SIG-M5 treated with dmso at 0.1 percent for 504 hours (cell line): ENCODE measurements around the gene ERC2.

Experiments
- DNase-seq: peaks from one replicate; lab custom pipeline; 2025; ENCODE audit not compliant: unreplicated experiment; lab: John Stamatoyannopoulos, UW

ERC2 gene

GRCh38 chr3:56126632-56127031 is 341.6 kb downstream of the ERC2 start:
- no peak for DNase-seq

GRCh38 chr3:56125358-56126005 is 342.8 kb downstream of the ERC2 start:
- peak; percentile 15 for DNase-seq

DNA sequence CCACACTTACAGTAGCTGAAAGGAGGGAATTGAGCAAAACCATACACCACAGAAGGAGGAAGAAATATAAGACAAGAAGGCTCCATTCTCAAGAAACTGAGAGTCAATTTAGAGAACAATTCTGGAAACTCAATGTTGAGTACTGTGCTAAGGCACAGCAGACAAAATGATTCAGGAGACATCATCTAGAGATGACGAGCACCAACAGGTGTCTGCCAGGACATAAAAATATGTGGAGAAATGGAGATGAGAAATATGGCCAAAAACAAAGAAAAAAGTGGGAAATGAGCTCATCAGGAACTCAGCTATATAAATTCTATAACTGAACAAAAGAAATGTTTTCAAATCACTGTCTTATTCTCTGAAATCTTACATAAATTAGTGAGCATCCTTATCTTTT is 343.7 kb downstream of the ERC2 start:
- no peak for DNase-seq

GRCh38 chr3:56123487-56123886 is 344.8 kb downstream of the ERC2 start:
- DNase-seq: no peak

DNA sequence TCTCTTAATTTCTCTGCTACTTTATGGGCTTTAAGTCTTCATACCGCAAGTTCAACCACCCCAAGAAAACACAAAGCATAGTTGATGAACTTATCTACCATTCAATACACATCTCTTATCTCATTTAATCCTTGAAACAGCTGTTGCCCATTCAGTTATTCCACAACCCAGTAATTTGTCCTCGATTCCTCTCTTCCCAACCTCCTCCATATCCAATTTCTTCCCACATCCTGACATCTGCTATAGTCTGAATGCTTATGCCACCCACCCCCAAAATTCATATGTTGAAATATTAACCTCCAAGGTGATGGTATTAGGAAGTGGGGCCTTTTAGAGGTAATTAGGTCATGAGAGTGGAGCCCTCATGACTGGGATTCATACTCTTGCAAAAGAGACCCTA is 345.4 kb downstream of the ERC2 start:
- DNase-seq: no peak

DNA sequence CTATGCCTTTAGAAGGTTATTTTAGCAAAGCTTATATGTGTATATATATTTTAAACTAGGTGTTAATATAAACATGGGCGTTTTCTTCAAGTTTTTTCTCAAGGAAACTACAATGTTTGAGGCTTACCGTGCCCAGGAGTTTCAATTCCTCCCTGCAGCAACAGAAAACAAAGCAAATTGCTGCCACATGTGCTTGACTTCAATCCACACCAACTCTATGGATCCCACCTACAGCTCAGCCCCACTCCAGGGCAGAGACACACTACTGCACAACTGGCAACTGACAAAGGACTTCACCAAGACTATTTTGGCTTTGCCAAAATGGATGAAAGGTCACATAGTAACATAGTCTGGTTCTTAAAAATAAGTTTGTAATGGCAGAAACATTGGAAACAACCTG is 346.6 kb downstream of the ERC2 start:
- DNase-seq: peak; percentile 4

- DNase-seq: peak; percentile 70
Observed at GRCh38 chr3:56119575-56120349, 348.5 kb downstream of the ERC2 start.

- DNase-seq: no peak
Observed at GRCh38 chr3:56118968-56119367, 349.3 kb downstream of the ERC2 start.

- DNase-seq: no peak
Observed at GRCh38 chr3:56115698-56116097, 352.6 kb downstream of the ERC2 start.

DNA sequence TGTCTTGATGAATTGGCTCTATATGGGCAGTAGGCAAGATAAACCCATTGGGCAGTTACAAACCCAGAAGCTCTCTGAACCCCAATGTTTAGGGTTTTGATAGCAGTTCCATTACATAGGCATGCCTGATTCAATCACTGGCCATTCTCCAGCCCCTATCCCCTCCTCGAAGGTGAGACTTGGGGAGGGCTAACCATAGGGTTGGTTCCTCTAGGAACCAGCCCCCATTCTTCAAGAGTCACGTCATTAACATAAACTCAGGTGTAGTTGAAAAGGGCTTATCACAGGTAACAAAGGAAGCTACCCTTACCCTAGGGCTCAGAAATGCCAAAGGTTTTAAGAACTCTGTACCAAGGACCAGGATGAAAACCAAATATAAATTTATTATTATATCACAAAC is 353.1 kb downstream of the ERC2 start:
- DNase-seq: no peak

DNA sequence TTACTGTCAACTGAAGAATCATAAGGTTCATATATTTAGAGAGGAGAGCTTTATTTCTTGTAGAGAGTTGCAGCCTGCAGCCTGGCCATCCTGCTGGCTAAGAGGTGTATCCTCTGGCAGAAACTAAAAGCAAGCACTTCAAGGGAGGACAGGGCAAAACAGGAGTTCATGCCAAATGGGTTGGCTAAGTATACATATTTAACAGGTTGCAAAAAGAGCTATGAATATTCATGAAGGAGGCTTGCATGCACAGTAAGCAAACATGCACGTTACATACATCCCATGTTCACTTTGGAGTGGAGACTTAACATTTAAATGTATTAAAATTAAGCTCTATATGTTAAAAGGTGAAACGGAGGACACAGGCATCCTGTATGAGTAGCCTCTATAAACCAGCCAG is 354.4 kb downstream of the ERC2 start:
- no peak for DNase-seq

DNA sequence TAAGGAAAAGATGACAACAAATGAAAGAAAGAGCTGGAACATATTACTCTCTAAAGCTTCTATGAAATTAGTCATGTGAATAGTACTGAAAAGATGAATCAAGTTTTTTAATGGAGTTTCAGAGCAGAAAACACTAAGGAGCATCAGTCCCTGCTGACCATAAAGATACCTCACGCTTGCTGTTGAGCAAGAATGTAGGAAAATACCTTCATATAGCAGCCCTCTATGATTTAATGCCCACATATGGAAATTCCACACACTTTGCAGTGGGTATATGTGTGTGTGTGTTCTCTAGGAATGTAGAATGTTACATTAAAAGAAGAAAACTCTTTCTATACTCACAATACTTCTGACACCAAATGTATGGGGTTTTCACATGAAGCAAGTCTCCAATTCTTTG is 355.0 kb downstream of the ERC2 start:
- no peak for DNase-seq

DNA sequence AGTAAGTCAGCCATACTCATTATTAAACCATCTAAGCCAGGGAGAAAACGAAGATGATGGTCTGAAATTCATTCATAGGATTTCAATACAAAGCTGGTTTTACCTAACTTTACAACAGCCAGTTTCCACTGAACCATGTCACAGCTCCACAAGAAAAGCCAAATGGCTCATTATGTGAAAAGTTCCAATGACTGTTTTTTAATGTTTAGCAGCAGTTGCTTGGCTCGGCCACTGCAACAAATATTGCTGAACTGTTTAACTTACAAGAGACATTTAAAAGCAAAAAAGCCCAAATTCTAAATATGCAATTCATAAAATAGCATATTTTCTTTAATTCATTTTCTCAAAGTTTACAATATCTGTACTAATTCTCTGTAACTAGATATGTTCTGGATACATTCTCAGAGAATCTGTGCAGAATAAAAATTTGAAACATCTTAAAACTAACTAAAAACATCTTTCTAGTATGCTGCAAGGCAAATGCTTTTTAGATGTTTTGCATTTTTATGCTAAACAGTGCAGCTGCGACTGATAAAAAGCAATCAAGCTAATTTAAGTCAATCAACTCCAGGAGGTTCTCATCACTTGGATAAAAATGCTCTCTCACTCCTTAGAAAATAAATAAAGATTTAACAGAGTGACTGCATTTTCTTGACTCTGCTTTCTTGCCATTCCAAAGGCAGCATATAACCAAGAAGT is 356.5 kb downstream of the ERC2 start:
- DNase-seq: no peak

- no peak for DNase-seq
Observed at GRCh38 chr3:56110886-56111285, 357.4 kb downstream of the ERC2 start.

DNA sequence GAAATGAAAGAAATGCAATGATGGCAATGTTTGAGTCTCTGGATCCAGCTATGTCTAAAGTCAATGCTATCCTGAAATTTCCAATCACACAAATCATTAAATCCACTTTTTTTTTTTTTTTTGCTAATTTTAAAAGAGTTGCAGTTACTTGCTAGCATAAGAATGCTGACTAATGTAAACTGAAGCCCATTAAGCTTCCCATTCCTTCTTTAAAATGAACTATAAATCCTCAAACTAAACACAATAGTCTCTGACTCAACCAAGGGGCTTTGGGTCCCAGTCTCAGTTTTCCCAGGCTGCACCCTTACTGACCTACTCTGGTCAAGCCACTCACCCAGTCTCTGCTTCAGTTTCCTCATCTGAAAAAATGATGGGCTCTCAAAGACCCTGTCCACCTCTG is 361.1 kb downstream of the ERC2 start:
- no peak for DNase-seq

DNA sequence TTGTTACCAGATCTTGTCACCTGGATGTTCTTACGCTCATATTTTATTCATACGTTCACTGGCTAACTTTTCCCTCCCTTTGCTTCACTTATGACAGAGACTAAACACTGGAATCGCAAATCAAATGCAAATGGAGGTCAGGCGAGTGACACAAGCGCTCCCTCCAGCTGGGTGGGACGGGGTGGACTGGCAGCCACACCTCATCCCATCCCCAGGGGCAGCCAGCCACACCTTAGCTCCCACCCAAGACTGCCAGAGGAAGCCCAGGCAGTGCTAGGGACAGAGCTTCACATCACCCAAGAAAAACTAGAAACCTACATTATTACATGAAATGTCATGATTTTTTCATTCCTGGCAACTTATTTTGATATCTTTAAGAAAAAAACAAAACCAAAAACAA is 366.2 kb downstream of the ERC2 start:
- DNase-seq: no peak

DNA sequence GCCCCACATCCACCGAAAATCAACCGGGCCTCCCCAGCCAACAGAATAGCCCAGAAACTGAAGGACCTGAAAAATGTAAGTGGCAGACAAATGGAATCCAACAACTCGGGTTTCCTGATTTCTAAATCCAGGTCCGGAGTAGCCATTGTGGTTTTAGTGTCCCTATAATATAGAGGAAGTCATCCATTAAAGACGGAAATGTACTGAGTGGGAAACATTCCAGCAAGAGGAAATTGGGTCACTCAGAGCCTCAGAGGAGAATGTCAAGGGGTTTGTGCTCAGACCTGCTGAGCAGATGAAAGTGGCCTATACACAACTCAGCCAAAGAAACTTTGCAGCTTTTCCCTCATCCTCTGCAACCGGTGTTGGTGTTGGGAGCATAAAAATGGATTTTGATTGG is 366.7 kb downstream of the ERC2 start:
- DNase-seq: no peak

GRCh38 chr3:56096999-56097398 is 371.3 kb downstream of the ERC2 start:
- DNase-seq: no peak

- DNase-seq: no peak
Observed at GRCh38 chr3:56094170-56094569, 374.1 kb downstream of the ERC2 start.

GRCh38 chr3:56089739-56090138 is 378.5 kb downstream of the ERC2 start:
- DNase-seq: no peak

- no peak for DNase-seq
Observed at GRCh38 chr3:56087451-56088053, 380.7 kb downstream of the ERC2 start.

DNA sequence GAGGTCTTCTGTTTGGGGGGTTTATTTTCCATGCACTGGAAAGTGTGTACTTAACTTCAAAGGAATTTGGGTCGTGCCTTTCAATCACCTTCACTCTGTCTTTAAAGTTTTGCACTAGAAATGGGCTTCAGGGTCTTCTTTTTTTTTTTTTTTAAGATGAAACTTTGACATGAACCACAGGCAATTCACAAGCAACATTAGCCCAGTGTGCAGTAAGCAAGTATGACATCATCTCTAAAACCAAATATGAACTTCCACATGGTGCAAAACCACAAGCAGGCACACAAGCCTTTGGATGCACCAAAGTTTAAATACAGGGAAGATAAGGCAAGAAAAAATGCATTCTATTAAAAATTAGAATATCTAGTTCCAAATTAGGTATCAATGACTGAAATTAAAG is 381.9 kb downstream of the ERC2 start:
- no peak for DNase-seq
